Ishikawa (cell line): ENCODE results near the gene ITPA.

Experiments
- CEBPB ChIP-seq: IDR thresholded peaks from 2 replicates; pipeline ENCODE4 v1.6.1; 2012
- CREB1 ChIP-seq: IDR thresholded peaks from 2 replicates; pipeline ENCODE4 v1.6.1; 2012; ENCODE audit warnings: low read depth
- EGR1 ChIP-seq: IDR thresholded peaks from 2 replicates; pipeline ENCODE4 v1.6.1; 2012
- EP300 ChIP-seq: IDR thresholded peaks from 2 replicates; pipeline ENCODE4 v1.6.1; 2012; ENCODE audit warnings: borderline replicate concordance
- FOXM1 ChIP-seq: IDR thresholded peaks from 2 replicates; pipeline ENCODE4 v1.6.1; 2012; ENCODE audit warnings: low read depth, borderline replicate concordance
- NFIC ChIP-seq: IDR thresholded peaks from 2 replicates; pipeline ENCODE4 v1.6.1; 2012
- RAD21 ChIP-seq: IDR thresholded peaks from 2 replicates; pipeline ENCODE4 v1.6.1; 2012; ENCODE audit warnings: low read depth
- REST ChIP-seq: IDR thresholded peaks from 2 replicates; pipeline ENCODE4 v1.6.1; 2012; ENCODE audit warnings: low read depth, mild to moderate bottlenecking
- TAF1 ChIP-seq: IDR thresholded peaks from 2 replicates; pipeline ENCODE4 v1.6.1; 2012; ENCODE audit warnings: low read depth, mild to moderate bottlenecking
- TCF12 ChIP-seq: IDR thresholded peaks from 2 replicates; pipeline ENCODE4 v1.6.1; 2012; ENCODE audit warnings: low read depth
- TEAD4 ChIP-seq: IDR thresholded peaks from 2 replicates; pipeline ENCODE4 v1.6.1; 2012
- YY1 ChIP-seq: IDR thresholded peaks from 2 replicates; pipeline ENCODE4 v1.6.1; 2012; ENCODE audit warnings: low read depth
- ZBTB7A ChIP-seq: IDR thresholded peaks from 2 replicates; pipeline ENCODE4 v1.6.1; 2012; ENCODE audit warnings: low read depth
- TF ChIP-seq, protein P1 (sequence below): IDR thresholded peaks from 2 replicates; pipeline ENCODE4 v1.6.1; 2012
- TF ChIP-seq, protein P2 (sequence below): IDR thresholded peaks from 2 replicates; pipeline ENCODE4 v1.6.1; 2012

ITPA gene

GRCh38 chr20:3210346-3210745 lies 1.0 kb downstream of the ITPA start:
- TF ChIP-seq NFIC (no peak), RAD21 (no peak), YY1 (no peak), TEAD4 (no peak), ZBTB7A (no peak), EP300 (no peak)
- TF ChIP-seq, protein P1, sequence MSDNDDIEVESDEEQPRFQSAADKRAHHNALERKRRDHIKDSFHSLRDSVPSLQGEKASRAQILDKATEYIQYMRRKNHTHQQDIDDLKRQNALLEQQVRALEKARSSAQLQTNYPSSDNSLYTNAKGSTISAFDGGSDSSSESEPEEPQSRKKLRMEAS, result no peak

- TF ChIP-seq FOXM1 (no peak), CEBPB (no peak), REST (no peak)
These were observed 3.9 kb downstream of the ITPA start for GRCh38 chr20:3213226-3213625.

GRCh38 chr20:3218307-3218988 lies 9.2 kb downstream of the ITPA start:
- TF ChIP-seq REST (no peak), RAD21 (peak; percentile 32; the same call in 1 of the 2 replicates)

DNA sequence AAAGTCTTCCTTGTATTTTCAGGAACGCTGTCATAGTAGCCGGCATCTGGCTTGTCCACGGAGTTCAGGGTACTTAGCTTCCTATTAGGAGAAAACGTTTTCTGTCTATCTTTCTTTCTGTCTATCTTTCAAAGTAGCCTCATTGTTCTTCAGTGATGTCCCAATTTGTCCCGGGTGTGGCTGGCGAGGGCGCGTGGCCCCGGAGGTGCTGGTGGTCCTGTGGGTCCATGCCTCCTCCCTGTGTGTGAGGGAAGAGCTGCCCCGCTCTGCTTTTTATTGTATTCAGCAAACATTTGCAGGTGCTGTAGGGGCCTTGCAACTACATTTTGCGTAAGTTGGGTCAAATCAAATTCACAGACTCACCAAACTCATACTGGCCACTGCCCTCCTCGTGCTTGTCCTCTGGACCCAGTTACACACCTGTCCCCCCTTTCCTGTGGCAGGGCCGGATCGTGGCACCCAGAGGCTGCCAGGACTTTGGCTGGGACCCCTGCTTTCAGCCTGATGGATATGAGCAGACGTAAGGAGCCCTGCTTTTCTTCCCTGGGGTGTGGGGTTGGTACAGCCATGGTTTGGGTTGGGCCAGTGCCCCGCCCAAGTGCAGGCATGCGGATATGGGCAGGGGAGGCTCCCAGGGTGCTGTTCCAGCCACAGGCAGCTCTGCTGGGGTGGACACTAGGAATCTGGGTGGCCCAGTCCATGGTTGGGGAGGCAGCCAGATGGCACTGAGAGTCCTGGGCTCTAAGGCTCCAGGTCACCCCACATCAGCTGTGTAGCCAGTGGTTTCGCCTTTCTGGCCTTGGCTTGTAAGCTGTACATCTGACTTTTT lies 12.3 kb downstream of the ITPA start:
- TF ChIP-seq CREB1, result no peak
- TF ChIP-seq TCF12, result peak; percentile 87
- peak; percentile 7; the same call in 1 of the 2 replicates for TF ChIP-seq RAD21
- peak; percentile 54; the same call in 1 of the 2 replicates for TF ChIP-seq YY1
- peak; percentile 95 for TF ChIP-seq TEAD4
- TF ChIP-seq NFIC, result peak; percentile 77
- TF ChIP-seq, protein P2, sequence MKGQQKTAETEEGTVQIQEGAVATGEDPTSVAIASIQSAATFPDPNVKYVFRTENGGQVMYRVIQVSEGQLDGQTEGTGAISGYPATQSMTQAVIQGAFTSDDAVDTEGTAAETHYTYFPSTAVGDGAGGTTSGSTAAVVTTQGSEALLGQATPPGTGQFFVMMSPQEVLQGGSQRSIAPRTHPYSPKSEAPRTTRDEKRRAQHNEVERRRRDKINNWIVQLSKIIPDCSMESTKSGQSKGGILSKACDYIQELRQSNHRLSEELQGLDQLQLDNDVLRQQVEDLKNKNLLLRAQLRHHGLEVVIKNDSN, result no peak
- no peak for TF ChIP-seq FOXM1
- TF ChIP-seq, protein P1, result peak; percentile 50; the same call in 1 of the 2 replicates
- TF ChIP-seq EGR1, result no peak
- no peak for TF ChIP-seq ZBTB7A
- TF ChIP-seq CEBPB, result no peak
- TF ChIP-seq EP300, result peak; percentile 81
- no peak for TF ChIP-seq TAF1
- no peak for TF ChIP-seq REST
